ENCODE data around the gene SPTLC2.
"Not testable (repeated sequence)": the region's sequence is repeated elsewhere in the genome, so short reads cannot be mapped to it uniquely, and the experiment has no call there.

SPTLC2 gene

DNA sequence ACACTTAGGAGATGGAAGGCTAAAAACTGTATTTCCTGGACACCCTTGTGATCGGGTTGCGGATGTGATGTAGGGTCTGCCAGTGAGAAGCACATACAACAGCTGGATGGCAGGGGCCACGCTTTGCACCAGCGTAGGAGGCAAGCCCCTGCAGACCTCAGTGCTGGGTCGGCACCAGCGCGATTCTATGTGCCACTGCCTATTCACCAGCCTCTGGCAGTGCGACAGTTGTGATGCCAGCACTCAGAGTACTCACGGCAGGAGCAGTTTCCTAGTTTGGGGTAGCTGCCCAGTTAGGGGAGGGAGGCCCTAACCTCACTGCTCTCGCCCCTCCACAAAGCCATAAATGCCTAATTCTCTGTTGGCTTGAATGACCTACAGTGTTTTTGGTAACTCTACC, 31.6 kb downstream of the SPTLC2 start:
- DNase-seq, result no peak

GRCh38 chr14:77583657-77584056, 32.8 kb downstream of the SPTLC2 start:
- DNase-seq, result no peak

GRCh38 chr14:77582511-77582910, 33.9 kb downstream of the SPTLC2 start:
- DNase-seq, result no peak

GRCh38 chr14:77580964-77581505, 35.4 kb downstream of the SPTLC2 start:
- no peak for DNase-seq

GRCh38 chr14:77580477-77580876, 36.0 kb downstream of the SPTLC2 start:
- DNase-seq, result no peak

DNA sequence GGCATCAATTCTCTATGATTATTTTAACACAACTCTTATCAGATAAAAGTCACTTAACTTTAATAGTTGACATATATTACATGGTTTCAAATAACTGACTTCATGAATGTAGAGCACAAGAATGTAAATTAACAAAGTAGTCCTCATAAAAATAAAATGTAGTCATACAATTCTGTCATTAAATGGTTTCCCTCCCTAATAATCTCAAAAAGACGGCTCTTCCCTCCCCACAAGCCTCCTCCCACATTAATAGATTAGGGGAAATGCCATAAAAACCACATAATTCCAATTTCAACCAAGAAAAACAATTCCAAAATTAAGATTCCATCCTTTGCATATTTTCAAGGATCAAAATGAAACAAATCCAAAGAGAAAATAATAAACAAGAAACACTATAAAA, 36.7 kb downstream of the SPTLC2 start:
- DNase-seq, result no peak

DNA sequence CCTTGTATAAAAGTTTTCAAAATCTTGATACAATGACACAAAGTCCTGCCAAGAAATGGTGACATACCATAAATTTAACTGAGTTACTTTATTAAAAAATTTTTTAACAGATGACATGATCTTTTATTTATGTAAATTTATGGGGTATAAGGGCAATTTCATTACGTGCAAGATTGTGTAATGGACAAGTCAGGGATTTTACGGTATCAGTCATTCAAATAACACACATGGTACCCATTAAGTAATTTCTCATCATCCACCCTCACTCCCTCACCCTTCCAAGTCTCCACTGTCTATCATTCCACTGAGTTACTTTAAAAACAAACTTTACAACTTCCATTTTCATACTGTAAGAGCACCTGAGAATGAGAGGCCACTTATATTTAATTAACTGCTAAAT, 37.4 kb downstream of the SPTLC2 start:
- DNase-seq, result no peak

GRCh38 chr14:77574446-77575115, 41.9 kb downstream of the SPTLC2 start:
- no peak for DNase-seq

GRCh38 chr14:77573964-77574363, 42.5 kb downstream of the SPTLC2 start:
- no peak for DNase-seq

- no peak for DNase-seq
Measured at GRCh38 chr14:77570706-77571268, 45.6 kb downstream of the SPTLC2 start.

DNA sequence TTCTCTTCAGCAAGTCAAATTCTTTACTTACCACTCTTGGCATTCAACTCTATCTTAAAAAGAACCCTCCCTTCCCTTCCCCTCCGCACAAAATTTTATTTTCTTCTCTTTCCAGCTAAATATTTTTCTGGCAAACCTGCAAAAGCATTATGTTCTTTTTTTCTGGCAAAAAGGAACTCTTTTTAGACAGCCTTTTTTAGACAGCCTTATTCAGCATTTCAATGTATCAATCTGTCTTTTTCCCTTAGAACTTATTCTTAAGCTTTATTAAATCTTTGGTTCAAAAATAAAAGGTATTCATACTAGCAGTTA, 50.5 kb downstream of the SPTLC2 start:
- DNase-seq, result no peak

GRCh38 chr14:77565289-77565993, 51.0 kb downstream of the SPTLC2 start:
- no peak for DNase-seq

DNA sequence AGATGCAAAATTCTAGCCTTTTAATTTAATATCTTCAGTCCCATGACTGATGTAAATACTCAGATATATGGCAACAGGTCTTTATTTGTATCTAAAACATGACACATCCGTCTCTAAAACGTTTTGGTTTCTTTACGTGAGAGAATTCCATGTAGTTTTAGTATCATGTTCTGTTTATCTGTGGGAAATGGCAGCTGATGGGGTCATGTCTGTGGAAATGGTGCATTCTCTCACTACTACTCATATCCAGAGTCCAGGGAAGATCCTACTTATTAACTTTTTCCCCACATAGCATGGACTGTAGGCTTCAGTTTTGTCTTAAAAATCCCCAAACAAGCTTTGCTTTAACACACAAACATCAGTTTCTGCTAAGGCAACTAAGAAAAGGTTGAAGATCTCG, 53.8 kb downstream of the SPTLC2 start:
- no peak for DNase-seq

- no peak for DNase-seq
Measured at GRCh38 chr14:77561881-77562280, 54.6 kb downstream of the SPTLC2 start.

DNA sequence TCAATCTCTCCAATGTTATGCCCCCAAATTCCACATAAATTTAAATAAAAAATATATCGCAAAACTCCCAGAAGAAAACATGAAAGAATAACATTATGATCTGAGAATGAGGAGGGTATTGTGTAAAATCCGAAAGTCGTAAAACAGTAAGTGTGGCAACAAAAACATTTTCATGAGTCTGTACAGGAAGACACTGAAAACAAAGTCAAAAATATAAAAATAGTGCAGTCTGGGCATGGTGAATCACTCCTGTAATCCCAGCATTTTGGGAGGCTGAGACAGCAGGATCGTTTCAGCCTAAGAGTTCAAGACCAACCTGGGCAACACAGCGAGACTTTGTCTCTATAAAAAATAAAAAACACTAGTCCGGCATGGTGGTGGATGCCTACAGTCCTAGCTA, 57.1 kb downstream of the SPTLC2 start:
- no peak for DNase-seq

DNA sequence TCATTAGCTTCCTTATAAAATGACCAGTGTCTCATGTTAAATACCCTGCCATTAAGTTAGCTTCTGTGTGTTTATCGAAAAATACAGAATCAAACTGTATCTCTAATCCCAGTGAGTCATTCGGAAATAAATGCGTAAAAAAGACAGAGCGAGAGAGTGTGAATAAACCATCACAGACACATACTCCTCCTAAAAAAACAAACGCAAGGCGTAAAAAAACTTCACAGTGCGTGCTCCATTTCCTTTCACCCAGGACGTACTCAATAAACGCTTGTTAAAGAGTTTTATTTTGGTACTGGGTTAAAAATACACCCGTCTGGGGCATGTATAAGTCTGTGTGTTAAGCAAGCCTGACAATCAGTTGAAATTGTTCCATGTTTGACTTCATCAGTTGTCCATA, 59.0 kb downstream of the SPTLC2 start:
- no peak for DNase-seq

GRCh38 chr14:77556946-77557345, 59.5 kb downstream of the SPTLC2 start:
- no peak for DNase-seq

DNA sequence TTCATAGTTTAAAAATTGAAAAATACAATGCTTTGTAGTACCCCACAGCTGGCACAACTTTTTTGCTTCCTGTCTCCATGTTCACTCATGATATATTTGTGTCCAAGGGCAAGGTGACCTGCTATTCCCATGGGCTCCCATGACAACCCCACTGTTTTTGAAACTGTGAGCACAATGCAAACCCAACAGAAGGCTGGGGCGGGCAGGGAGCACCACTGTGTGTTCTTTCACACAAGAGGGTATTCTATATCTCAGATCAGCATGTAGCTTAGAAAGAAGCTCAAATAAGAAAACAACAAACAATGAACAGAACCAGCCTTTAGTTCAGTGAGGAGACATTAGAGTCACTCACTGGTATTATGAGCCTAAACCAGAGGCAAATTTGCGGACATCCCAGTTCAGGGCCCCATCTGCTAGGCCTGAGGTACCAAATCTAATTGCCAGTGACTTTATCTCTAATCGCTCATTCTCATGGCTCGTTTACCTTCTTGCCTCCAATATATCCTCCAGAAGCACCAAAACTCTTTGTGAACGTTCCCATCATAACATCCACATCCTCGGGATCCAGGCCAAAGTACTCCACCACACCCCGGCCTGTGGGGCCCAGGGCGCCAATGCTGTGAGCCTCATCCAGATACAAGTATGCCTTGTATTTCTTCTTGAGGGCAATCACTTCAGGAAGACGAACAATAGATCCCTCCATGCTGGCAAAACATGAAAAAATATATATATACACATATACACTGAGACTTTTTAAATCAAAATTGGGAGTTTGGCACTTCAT, 61.4 kb downstream of the SPTLC2 start:
- no peak for DNase-seq

GRCh38 chr14:77554207-77554606, 62.2 kb downstream of the SPTLC2 start:
- DNase-seq, result no peak

GRCh38 chr14:77549451-77549850, 67.0 kb downstream of the SPTLC2 start:
- no peak for DNase-seq

GRCh38 chr14:77547512-77548180, 68.8 kb downstream of the SPTLC2 start:
- DNase-seq, result no peak

DNA sequence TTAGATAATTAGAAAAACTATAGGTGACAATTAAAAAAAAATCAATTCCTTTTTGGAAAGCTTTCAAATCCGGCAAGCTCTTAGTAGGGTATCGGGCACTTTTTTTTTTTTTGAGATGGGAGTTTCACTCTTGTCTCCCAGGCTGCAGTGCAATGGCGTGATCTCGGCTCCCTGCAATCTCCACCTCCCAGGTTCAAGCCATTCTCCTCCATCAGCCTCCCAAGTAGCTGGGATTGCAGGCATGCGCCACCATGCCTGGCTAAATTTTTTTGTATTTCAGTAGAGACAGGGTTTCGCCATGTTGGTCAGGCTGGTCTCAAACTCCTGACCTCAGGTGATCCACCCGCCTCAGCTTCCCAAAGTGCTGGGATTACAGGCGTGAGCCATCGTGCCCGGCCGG, 71.3 kb downstream of the SPTLC2 start:
- not testable (repeated sequence) for DNase-seq

DNA sequence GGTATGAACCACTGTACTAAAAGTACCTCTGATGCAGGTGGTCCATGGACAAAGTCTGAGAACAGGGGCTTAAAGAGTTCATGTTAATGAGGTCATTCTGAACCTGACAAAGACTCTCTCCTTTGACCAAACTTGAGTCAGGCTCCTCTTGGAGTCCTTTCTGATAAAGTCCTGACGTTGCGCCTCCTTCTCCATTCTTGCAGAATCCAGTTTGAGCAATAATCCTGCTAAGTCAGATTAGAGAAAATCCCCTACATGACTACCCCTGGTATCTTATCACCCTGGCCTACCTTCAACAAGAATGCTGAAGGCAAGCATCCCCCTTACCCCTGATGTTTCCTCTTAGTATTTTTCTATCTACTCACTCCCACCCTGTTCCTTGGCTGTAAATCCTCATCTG, 71.9 kb downstream of the SPTLC2 start:
- no peak for DNase-seq
